ENCODE data around the gene PCNX2.

The PCNX2 gene, protein sequence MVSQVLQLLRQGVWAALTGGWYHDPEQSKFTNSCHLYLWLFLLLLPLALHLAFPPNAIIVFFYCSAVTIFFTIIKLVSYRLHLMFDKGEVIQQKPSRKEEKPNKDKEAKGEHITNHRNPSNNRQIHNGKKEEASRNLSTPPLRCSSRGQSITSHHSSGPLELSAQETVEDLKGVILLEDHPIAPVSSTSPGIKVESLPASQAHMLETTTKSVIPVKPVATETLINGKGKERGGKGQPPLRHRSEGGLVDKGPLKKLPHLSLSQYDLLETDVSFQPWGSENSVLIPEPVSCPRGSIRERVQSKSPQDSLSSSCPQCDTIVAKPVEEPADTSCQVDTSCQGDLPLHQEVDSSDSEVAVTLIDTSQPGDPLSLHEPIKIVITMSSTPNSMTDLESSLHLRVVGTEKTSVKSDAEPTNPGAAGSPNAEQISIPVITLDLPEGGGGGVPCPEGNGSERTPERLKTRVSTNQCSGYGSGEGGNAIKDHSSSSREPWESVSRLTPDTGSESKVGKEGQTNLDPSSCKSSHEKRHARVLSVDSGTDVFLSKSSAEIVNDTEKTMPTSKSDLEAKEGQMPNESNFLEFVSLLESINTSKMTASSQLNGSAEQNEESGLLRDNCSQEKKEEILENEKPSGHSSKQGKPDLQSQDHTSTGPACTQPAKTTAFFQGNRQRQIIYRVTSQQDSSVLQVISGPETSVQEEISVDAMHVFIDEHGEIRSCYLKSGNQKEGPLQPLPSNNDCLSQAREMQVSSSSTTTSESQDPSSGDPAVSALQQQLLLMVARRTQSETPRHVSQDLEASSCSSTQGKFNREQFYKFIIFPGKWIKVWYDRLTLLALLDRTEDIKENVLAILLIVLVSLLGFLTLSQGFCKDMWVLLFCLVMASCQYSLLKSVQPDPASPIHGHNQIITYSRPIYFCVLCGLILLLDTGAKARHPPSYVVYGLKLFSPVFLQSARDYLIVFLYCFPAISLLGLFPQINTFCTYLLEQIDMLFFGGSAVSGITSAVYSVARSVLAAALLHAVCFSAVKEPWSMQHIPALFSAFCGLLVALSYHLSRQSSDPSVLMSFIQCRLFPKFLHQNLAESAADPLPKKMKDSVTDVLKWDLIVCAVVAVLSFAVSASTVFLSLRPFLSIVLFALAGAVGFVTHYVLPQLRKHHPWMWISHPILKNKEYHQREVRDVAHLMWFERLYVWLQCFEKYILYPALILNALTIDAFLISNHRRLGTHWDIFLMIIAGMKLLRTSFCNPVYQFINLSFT (N-terminal part only)
- total RNA-seq = 132 to 174 reads per million in 2 donors

DNA sequence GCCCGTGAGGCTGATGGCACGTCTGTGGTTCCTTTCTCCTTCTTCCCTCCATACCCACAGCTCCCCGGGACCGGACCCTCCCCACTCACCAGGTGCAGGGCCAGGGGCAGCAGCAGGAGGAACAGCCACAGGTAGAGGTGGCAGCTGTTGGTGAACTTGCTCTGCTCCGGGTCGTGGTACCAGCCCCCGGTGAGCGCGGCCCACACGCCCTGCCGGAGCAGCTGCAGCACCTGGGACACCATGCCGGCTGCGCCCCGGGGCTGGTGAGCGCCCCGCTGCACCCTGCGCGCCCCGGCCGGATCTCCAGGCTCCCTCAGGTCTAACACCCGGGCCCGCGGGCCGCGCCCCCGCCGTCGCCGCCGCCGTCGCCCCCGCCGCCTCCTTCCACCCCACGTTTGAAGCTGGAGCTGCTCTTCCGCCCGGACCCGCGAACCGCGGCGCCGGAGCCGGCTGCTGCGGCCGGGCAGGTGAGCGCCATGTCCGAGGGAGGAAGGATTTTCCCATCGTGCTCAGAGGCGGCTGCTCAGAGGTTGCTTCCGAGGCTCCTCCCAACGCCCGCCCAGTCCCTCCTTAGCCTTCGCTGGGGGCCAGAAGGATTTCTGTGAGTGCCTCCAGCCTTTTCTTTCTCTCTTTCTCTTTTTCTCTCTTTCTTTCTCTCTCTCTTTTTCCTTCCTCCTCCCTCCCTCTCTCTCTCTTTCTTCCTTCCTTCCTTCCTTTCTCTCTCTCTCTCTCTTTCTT lies at the start of gene PCNX2:
PCNX2 (minus strand) TSS at position 489 of the 738 bp plus-strand sequence; CDS start at position 242, 247 bp downstream.
- DNase-seq = peak; percentile 48

DNA sequence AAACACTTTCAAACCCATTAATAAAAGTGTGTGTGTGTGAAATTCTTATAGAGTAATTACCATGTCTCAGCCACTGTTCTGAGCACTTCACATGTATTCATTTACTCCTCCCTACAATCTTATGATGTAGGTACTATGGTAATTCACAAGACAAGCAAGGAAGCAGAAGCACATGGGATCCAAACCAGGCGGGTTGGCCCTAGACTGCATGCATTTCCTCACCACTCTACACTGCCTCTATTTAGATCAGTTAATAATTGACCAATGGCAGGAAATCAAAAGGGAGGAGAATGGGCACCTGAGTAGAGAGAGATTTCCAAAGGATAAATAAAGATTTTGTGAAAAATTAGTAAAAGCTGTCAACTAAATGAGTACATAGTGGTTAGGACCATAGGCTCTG lies 47.7 kb upstream of the PCNX2 start:
- no peak for DNase-seq

DNA sequence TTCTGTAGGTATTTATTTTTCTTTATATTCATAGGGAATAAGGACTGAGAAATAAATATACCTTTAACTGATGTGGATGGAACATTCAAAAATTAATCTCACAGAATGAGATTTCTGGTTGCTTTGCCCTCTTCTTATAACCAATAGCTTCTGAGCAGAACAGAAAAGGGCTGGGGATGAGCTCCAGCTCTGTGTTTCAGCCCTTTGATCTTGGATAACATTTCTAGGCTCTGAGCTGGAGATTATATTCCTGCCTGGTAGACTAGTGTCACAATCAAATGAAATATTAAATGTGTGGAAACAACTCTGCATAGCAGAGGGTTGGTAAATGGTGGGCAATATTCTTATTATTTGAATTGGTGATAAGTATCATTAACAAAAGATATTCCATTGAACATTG lies 46.6 kb upstream of the PCNX2 start:
- no peak for DNase-seq

DNA sequence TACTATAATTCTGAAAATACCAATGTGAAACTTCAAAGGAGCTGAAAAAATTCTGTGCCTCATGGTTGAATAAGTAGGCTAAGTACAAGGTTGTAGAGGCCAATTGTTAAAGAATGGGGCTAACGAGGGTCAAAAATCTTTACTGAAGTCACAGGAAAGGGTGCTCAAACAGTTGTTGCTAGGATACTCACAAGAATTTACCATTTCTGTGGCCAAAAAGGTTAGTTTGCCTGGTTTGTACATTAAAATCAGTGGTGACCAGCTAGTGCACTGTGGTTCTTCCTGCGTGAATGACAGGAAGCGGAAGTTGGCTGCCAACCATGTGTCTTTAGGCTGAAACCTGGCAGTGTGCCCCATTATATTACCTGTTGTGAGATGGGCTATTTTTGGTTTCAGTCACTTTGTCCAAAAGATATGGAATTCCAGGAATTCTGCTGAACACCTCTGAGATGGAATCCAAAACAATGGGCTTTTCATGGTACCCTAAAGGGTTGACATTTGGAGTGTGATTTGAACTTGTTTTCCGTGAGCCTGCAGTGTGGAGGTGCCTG lies 45.5 kb upstream of the PCNX2 start:
- no peak for DNase-seq

DNA sequence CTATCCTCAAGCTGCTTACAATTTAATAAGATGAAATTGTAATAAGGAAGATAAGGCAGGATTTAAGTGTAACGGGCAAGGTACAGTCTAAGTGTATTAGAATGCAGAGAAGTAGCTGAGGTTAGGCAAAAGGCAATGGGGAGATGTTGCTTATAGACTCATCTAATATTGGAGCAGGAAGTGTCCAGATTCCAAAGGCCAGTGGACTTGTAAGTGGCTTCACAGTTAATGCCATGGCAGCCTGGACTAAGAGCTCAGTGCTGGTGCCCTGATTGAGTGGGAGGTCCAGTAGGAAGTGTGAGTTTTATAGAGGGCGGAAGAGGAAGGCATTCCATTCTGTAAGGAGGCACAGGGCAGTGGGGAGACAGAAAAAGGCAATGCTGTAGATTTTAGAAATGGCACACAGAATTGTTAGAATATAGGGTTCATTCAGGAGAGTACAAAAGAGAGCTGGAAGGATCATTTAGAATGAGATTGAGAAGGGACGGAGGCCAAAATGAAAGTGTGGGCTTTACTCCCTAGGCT lies 44.6 kb upstream of the PCNX2 start:
- no peak for DNase-seq

DNA sequence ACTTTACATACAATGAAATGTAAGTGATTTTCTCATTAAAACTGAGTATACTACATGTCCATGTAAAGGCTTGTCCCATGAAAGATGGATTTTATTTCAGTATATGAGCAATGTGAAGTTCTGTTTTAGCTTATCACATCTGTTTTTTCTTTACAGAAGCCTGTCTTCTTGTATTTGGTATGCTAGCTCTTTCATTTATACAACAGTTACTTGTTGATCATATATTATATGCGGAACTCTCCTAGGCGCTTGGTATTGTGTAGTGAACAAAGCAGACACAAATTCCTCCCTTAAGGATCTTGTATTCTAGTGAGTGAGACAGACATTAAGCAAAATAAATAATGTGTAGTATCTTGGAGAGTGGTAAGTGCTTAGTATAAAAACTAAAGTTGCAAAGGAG lies 42.6 kb upstream of the PCNX2 start:
- DNase-seq = no peak

DNA sequence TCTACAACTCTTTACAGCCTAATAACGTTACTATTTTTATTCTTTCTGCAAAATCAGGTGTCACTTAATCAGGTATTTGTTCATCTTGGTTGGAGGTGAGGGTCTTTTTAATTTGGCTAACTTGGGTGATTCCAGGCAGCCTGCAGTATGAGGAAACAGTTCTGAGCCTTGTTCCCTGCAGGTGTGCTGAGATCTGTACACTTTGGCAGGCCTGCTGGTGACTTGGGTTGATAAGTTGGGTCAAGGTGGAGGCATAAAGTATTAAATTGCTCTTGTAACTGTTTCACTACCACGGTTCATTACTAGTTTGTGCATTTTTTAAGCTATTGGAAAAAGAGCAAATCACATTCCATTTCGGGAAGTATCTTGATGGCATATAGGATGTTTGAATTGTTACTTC lies 42.0 kb upstream of the PCNX2 start:
- no peak for DNase-seq

DNA sequence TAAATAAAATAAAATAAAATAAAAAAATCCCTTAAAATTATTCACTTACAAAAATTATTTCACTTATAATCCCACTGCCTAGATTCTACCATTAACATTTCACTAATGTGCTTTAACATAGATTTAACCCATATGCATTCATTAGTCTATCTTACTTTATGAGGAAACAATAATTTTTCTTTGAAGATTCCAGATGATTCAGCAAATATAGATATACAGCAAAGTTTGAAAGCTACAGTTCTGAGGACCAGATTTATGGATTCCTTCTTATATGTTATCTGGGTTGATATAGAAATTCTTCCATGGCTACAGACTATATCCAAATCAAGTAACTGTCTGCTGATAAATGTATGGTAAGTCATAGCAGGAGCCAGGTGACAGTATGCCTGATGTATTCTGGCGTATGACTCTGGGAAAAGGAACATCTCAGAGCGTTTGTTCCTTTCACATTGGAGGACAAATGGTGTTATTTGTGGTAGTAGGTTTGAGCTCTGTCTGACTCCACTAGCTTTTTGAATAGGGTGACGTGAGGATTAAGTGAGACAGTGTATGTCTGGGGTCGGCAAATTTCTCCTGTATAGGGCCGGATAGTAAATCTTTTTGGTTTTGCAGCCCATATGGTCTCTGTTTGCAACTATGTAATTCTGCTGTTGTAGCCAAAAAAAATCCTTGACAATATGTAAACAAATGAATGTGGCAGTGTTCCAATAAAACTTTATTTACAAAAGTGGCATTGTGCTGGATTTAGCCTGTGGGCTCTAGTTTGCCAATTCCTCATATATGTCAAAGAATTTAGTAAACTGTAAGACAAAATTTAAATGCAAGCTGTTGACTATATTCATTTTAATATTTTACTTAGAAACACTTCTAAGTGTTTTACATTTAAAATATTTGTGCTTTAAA lies 41.3 kb upstream of the PCNX2 start:
- no peak for DNase-seq

DNA sequence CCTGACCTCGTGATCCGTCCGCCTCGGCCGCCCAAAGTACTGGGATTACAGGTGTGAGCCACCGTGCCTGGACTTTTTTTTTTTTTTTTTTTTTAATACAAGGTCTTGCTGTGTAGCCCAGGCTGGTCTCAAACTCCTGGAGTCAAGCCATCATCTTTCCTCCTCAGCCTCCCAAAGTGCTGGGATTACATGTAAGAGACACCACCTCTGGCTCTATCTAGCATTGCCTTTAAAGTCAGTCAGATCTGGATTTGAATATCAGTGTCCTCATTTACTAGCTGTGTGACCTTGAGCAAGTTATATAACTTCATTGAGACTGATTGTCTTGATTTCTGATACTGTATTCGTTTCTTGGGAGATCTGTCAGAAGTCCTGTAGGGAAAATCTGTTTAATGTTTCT lies 38.6 kb upstream of the PCNX2 start:
- DNase-seq = no peak

DNA sequence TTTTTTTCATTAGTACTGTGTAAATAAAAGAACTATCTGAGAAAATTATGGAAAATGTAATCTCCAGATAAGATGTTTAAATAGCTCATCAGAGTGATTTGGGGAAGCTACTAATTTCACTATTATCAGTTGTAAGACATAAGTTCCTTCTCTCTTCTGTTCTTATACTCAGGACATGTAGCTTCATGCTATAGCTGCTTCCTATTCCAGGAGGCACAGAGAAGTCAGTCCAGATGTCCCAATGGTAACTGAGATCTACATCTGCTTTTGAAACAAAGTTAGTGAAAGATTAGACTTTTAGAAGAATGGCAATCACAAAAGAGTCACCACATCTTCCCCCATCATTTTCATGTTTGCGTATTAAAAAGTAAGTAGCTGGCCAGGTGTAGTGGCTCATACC lies 37.6 kb upstream of the PCNX2 start:
- no peak for DNase-seq

DNA sequence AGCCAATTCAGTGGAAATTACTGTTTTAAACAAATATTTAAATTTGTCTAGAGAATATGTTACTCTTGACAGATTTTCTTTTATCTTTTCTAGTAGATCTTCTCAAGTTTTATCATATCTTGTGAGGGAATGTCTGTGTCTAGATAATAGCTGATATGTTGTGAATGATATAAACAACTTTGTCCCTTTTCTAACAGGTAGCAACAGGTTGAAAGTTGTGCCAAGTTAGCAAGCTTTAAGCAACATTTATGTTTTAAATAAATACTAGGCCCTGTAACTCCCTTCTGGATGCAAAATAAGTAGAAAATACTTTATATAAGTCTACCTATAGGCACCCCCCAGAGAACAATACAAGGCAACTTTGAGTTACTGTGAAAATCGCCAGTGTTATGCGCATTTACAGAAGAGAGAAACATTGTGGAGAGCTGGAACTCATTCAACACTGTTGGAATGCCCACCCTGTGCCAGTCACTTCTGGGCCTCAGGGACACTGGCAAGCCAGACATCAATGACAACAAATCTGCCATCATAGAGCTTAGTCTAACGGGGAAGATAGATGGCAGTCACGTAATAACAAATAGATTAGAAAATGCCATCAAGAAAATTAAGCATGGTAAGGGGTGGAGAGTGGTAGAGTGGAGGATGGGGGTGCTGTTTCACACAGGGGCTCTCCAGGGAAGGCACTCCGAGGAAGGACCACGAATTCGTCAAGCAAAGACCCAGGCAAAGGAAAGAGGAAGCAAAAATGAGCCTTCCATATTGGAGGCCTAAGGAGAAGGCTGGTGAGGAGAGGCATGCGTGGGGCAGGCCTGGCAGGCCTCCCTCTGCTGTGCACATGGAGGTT lies 36.4 kb upstream of the PCNX2 start:
- DNase-seq = no peak

DNA sequence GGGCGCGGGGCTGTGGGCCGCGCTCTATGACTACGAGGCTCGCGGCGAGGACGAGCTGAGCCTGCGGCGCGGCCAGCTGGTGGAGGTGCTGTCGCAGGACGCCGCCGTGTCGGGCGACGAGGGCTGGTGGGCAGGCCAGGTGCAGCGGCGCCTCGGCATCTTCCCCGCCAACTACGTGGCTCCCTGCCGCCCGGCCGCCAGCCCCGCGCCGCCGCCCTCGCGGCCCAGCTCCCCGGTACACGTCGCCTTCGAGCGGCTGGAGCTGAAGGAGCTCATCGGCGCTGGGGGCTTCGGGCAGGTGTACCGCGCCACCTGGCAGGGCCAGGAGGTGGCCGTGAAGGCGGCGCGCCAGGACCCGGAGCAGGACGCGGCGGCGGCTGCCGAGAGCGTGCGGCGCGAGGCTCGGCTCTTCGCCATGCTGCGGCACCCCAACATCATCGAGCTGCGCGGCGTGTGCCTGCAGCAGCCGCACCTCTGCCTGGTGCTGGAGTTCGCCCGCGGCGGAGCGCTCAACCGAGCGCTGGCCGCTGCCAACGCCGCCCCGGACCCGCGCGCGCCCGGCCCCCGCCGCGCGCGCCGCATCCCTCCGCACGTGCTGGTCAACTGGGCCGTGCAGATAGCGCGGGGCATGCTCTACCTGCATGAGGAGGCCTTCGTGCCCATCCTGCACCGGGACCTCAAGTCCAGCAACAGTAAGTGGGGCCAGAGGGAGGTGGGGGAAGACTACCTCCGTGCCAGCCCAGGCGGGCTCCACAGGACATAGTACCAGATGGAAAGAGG lies 32.8 kb upstream of the PCNX2 start:
- peak; percentile 14 for DNase-seq

DNA sequence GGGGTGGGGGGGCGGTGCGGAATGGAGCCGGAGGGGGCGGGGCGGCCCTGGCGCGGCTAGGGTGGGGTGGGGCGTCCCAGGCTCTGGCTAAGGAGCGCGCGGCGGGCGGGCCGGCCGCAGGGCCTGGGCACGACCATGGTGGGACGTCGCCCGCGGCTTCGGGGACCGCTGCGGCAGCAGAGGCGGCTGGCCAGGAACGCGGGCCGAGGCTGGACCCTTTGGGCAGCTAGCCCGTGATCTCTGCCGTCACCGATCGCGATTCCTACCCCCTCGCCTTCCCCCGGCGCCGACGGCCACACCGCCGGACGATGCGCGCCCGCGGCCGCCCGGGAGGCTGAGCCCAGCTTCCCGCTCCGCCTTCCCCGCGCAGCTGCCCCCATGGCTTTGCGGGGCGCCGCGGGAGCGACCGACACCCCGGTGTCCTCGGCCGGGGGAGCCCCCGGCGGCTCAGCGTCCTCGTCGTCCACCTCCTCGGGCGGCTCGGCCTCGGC lies 32.2 kb upstream of the PCNX2 start, which contains the start of gene MAP3K21:
MAP3K21 (plus strand) TSS at position 74 of the 491 bp plus-strand sequence; CDS start at position 379, 305 bp downstream.
- no peak for DNase-seq

DNA sequence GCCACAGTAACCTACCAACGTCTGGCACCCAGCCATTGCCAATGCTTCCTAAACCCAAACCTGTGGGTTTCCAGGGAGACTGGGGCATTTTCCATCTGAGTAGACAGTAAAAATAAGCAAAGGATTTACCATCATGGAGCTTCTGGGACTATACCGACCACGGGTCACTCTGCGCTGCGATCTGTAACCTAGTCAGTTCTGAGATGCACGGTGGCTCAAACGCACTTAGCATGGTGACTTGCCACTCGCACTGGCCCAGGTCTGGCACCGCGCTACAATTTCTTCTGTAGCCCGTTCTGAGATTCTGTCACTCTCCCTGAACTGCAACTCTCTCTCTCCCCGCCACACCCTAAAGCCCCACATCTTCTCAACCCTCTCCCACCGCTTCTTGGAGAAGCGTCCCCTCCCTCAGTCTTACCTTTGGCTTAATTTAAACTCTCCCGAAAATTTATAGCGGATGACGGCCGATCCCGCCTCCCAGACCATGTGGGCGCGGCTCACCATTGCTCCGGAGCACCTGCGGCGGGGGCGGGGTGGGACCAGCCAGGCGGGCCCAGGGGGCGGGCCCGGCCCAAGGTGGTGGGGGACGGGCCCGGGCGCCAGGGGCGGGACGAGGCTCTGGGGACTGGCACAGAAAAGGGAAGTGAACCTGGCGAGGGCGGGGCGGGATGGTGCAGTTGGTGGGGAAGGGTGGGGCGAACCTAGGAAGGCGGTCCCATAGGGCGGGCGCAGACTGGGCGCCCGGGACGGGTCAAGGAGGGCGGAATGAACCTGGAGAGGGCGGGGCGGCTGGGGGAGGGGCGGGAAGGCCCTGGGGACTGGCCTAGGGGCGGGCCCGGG lies 31.5 kb upstream of the PCNX2 start:
- peak; percentile 83 for DNase-seq

DNA sequence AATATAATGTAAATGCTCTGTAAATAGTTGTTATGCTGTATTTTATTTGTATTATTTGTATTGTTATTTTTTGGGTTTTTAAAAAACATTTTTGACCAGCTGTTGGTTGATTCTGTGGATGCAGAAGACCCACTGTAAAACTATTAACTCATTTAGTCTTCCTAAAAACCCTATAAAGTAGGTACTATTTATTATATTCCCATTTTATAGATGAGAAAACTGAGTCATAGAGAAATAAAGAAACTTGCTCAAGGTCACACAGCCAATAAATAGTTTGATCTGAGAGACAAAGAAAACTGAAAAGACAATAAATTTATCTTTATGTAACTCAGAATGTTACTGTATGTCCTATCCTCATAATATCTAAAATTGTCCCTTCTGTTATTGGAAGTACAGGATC lies 30.8 kb upstream of the PCNX2 start:
- DNase-seq = no peak

DNA sequence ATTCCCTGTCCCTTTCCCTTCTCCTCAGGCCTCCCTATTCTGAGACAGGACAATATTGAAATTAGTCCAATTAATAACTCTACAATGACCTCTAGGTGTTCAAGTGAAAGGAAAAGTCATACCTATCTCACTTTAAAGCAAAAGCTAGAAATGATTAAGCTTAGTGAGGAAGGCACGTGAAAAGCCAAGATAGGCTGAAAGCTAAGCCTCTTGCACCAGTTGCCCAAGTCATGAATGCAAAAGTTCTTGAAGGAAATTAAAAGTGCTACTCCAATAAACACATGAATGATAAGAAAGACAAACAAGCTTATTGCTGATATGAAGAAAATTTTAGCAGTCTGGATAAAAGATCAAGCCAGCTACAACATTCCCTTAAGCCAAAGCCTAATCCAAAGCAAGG lies 28.2 kb upstream of the PCNX2 start:
- no peak for DNase-seq

DNA sequence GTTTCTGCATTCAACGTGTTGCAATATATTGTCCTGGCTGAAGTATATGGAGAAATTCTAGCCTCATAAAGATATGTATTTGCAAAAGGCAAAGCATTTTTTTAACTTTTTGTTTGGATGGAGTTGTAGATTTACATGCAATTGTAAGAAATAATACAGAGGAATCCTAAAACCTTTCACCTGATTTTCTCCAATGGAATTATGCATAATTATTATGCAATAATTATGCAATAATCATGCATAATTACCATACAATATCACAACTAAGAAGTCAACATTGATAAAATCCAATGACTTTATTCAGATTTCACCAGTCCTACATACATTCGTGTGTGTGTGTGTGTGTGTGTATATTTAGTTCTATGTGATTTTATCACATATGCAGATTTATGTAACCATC lies 24.5 kb upstream of the PCNX2 start:
- no peak for DNase-seq

DNA sequence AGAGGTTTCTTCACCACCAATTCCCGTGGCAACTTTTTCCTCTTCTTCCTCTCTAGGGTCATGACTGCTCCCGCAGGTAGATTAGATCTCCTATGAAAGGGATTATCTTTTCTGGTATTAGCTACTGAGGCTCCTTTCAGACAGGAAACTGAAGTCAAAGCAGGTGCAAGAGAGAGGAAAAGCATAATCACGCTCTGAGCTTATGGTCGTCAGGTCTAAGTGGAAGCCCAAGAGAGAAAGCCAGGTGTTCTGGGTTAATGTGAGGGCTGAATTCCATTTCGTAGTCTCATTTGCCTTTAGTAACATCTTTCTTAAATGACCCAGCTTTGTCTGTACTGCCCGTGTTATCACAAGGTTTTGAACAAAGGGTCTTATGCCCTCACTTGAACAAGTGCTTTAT lies 23.7 kb upstream of the PCNX2 start:
- no peak for DNase-seq

Data from T-helper 9 cell (primary cell).